Activated CD4-positive, alpha-beta T cell treated with anti-CD3 and anti-CD28 coated beads, Interleukin-2, amount 50 U/mL, for 4 hours (primary cell): Measurements from ENCODE around the gene SERTAD4.
"Not testable (repeated sequence)": the region's sequence is repeated elsewhere in the genome, so short reads cannot be mapped to it uniquely, and the experiment has no call there.

ENCODE experiments used
- DNase-seq, 2 experiments: peaks; one replicate each; pipeline ENCODE4 v3.0.0-alpha.2; 2020

SERTAD4 gene

DNA sequence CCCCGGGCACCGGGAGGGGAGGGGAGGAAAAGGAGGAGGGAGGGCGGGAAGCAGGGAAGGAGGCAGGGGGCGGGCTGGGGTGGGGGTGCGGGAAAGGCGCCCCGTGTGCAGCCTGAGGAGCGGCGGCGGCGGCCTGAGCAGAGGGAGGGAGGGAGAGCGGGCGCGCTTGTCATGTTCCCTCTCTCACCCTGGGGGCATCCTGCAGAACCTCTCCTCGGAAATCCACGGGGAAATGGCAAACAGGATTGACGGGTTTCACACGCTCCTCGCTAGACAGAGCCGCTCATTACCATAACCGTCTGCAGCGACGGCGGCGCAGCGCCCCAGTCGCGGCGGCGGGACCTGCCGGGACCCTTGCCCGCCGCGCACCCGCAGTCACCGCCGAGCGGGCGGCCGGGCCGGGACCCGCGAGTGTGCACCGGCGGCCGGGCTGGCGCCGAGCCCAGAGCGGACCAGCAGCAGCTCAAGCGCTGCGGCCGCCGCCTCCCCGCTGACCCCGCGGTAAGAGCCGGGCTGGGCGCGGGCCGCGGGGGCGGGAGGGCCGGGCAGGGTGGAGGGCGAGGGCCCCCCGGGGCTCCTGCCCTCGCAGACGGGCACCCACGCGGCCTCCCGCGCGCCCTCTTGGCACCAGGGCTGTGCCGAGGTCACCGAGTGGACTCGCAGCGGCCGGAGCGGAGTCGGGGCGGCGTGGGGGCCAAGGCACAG, at the start of gene SERTAD4:
SERTAD4 (plus strand) TSS at position 286 of the 705 bp plus-strand sequence. CDS start 5,165 bp downstream, outside the sequence.
- DNase-seq = no peak

DNA sequence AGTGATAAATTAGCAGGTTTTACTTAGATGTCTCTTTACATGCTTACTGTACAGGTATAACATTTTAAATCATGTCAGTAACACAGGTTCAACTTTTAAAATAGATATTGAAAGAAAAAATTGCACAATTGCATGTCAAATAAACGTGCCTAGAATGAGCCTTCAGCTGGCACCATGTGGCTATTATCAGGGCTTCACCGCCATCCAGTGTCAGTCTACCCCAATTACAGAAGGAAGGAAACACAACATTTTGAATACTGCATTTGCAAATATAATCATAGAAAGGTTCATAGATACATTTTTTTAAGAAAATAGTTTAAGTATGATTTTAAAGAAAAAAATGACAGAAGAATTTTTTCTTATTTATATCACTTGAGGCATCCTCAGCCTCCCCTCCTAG, 47.5 kb upstream of the SERTAD4 start:
- DNase-seq = no peak

DNA sequence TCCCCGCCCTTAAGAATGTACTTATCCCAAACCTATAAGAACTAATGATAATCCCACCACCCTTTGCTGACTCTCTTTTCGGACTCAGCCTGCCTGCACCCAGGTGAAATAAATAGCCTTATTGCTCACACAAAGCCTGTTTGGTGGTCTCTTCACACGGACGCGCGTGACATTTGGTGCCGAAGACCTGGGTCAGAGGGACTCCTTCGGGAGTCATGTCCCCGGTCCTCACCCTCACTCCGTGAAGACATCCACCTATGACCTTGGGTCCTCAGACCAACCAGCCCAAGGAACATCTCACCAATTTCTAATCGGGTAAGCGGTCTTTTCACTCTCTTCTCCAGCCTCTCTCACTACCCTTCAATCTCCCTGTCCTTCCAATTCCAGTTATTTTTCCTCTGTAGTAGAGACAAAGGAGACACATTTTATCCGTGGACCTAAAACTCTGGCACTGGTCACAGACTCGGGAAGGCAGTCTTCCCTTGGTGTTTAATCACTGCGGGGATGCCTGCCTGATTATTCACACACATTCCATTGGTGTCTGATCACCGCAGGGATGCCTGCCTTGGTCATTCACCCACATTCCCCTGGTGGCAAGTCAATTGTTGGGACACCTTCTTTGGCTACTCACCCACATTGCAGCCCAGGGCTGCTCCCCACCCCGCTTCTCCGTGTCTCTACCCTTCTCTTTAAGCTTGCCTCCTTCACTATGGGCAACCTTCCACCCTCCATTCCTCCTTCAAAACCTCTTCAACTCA, 44.6 kb upstream of the SERTAD4 start:
- not testable (repeated sequence) for DNase-seq

DNA sequence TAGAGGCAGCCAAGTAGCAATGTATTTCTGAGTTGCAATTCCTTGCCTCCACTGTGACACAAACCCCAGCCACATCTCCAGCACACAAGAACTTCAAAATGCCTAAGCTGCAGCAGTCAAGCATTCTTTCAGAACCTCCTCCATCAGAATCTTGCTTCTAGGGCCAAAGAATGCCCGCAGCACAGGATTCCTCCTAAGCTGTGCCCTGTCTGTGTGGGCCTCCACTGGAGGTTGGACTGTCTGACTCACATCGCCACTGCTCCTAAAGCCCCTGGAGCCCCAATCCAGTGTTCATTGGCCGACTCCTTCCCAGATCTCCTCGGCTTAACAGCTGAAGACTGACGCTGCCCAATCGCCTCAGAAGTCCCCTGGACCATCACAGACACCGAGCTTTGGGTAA, 43.2 kb upstream of the SERTAD4 start:
- DNase-seq = no peak

DNA sequence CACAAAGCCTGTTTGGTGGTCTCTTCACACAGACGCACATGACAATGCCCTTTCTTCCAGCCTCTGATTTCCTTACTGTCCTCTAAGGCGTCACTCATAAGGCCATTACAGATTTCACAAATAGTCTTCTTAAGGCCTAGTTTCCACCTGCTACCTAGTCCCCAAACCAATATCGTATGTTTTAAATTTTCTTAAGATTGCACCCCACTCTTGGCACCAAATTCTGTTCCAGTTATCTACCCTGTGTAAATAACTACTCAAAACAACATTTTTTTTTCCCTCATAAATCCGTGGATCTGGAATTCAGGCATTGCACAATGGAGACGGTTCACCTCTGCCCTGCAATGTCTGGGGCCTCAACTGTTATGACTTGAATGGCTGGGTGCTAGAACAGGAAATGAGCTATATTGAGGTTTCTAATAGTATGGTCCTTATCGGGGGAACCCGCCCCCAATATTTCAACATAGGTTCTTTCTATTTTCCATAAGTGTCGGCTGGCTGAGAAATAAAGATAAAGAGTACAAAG, 36.9 kb upstream of the SERTAD4 start:
- DNase-seq = no peak

DNA sequence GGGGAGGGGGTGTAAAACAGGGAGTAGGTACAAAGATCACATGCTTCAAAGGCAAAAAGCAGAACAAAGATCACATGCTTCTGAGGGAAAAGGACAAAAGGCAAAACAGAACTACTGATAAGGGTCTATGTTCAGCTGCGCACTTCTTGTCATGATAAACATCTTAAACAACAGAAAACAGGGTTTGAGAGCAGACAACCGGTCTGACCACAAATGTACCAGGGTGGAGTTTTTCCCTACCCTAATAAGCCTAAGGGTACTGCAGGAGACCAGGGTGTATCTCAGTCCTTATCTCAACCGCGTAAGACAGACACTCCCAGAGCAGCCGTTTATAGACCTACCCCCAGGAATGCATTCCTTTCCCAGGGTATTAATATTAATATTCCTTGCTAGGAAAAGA, 36.3 kb upstream of the SERTAD4 start:
- not testable (repeated sequence) for DNase-seq

DNA sequence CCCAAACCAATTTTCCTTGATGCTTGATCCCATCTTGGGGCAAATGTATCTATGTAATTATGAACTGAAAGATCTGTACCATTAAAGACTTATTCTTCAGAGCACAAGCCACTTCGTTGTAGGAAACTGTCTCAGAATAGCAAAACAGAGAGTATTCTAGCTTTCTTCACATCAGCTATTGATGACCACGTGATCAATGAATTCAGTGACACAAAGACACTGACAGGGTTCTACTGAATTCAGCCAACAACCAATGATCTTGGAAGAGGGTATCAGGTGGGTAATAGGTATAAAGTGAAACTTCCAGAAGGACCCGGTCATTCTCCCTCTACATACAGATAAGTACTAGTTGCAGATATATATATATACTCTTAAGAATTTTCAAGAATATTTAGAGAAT, 33.8 kb upstream of the SERTAD4 start:
- DNase-seq = no peak

DNA sequence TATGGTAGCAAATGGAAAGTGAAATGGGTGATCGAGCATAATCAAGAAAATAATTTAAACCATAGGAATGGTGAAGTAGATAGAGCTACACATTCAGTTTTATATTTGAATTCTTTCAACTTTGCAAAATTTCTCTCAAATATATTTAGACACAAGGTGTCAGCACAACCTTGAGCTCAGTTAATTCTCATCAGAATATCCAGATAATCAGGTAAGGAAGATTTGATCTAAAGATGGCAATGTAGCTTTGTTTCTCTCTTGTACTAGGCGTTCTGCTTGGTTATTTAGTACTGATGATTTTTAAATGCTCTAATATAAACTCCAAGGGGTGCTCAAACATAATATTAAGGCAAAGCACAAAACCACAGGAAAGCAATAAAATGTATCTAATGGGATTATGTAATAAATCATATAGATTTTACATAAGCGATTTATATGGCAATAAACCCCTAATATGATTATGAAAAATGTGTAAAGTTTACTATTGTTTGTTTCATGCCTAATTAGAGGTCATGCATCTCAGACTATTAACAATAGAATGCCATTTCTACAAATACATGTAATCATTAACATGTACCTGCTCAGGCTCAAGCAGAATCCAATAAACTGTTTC, 32.4 kb upstream of the SERTAD4 start:
- no peak for DNase-seq

DNA sequence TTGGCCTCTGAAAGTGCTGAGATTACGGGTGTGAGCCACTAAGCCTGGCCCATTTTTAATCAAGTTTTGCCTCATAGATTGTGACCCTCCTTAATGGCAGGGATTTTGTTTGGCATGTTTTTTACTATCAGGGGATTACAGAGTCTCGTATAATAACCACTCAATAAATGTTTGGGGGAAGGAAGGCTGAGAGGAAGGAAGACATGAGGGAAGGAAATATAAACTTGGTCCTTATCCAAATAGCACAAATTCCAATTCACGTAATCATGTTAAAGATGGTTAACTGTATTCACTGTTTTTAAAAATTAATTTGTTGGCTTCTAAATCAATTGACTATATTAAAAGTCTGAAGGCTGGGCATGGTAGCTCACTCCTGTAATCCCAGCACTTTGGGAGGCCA, 30.9 kb upstream of the SERTAD4 start:
- DNase-seq = no peak

DNA sequence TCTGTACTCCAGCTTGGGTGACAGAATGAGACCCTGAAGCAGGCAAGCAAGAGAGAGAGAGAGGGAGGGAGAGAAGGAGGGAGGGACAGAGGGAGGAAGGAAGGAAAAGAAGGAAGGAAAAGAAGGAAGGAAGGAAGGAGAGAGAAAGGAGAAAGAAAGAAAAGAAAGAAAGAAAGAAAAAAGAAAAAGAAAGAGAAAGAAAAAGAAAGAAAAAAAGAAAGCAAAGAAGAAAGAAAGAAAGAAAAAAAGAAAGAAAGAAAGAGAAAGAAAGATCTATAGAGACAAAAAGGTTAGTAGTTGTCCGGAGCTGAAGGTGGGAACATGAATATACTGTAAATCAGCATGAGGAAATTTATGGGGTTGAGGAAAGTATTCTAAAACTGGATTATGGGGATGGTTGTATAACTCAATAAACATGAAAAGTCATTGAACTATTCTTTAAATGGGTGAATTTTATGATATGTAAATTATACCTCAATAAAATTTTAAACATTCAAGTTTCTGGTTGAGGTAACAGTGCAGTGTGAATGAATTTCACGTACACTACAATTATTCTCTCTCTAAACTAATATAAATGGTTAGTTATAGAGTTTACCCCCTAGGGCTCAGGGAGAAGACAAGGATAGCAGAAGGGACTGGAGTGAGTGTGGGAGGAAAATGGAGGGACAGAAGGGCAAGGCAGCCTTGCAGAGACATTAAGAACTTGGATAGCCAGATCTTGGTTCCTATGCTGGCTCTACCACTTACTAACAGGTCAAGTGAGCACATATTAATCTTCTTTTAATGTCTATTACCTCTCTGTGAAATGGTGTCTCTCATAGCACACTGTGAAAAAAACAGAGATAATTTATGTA, 24.8 kb upstream of the SERTAD4 start:
- no peak for DNase-seq

DNA sequence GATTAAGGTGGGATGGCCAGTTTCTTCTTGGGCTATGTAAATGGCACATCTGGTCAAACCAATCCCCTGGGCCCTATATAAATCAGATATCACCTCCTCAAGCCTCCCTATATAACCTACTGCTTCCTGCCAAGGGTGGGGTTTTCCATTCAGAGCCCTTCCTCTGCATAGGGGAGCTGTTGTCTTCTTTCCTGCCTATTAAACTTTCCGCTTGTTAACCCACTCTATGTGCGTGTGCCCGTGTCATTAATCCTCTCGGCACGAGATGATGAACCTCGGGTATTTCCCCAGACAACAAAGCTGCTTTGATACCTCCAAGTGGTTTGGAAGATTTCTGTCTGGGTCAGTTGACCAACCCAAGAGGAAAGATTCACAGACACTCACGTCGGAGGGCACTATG, 19.3 kb upstream of the SERTAD4 start:
- no peak for DNase-seq

DNA sequence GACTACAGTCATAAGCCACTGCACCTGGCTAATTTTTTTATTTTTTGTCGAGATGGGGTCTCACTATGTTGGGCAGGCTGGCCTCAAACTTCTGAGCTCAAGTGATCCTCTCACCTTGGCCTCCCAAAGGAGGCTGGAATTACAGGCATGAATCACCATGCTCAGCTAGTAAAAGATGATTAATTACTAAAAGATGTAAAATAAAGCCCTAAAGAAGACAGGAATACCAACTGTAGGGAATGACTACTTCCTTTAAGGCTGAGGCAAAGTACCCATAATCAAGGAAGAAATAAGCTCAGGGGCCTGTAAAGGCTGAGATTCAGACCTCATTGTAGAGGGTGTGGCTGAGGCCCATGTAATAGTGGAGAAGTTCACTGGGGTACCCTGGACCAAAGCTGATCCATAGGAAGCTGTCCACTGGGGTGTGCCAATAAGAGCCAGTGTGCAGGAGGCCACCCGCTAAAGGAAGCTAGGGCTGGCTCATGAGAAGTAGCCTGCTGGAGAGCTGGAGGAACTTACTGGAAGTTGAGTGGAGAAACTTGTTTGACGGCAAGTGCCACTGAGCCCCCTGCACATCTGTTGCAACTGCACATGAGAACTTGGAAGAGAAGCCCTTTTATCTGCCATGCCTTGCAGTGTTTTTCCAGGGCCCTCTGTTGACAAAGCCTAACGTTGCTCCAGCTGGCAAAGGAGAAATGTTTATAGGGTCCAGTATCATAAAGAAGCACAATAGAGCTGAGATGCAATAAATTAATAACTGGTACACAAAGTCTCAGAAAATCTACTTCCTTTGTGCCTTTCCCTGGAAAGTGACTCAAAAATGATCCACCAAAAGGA, 17.8 kb upstream of the SERTAD4 start:
- no peak for DNase-seq

DNA sequence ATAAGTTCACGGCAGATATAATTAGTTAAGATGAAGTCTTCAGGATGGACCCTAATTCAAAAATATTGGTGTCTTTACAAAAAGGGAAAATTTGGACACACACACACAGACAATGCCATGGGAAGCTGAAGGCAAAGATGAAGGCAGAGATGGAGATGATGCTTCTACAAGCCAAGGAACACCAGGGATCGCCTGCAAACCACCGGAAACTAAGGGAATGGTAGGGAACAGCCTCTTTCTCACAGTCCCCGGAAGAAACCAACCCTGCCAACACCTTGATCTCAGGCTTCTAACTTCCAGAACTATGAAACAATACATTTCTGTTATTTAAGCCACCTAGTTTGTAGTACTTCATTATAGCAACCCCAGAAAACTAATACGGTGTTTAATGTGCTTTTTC, 15.1 kb upstream of the SERTAD4 start:
- no peak for DNase-seq

DNA sequence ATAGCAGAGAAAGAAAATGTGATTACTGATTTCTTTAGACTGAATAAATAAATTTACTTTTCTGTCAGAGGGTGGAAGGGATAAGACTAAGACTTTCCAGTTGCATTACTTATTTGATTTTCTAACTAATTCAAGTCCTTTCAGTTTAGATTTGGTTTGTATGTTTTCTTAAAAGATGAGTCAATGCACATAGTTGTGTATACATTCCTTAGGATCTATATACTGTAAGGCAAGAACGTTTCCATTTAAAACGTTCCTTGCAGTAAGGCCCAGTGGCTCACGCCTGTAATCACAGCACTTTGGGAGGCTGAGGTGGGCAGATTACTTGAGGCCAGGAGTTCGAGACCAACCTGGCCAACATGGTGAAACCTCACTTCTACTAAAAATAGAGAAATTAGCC, 14.5 kb upstream of the SERTAD4 start:
- no peak for DNase-seq

DNA sequence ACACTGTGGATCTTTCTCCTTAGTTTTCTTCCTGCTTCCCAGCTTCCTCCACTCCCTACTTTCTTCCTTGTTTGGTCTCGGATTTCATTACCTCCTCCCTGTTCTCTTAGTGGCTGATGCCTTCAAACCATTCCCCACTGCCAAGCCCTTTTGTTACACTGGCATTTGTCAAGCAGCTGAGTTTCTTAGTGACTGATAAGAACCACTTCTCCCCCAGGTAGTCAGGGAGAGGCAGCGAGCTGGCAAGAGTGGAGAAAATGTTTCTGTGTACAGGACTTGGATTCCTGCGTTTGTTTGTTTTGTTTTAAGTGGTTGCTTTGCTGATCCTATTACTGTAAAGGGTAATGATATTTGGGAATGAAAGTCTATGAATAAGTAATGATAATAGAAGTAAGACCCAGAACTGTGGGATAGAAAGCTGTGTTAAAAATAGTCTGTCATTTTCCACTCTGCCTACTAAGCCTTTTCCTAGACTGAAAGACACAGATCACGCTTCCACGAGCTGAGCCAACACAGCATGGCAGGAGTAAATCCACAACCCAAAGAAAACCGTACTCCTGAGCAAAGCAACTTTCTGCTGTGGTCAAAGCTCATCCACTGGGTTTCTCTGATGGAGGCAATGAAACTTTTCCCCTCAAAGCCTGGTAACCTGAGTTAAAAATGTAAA, 10.1 kb upstream of the SERTAD4 start:
- DNase-seq = no peak

DNA sequence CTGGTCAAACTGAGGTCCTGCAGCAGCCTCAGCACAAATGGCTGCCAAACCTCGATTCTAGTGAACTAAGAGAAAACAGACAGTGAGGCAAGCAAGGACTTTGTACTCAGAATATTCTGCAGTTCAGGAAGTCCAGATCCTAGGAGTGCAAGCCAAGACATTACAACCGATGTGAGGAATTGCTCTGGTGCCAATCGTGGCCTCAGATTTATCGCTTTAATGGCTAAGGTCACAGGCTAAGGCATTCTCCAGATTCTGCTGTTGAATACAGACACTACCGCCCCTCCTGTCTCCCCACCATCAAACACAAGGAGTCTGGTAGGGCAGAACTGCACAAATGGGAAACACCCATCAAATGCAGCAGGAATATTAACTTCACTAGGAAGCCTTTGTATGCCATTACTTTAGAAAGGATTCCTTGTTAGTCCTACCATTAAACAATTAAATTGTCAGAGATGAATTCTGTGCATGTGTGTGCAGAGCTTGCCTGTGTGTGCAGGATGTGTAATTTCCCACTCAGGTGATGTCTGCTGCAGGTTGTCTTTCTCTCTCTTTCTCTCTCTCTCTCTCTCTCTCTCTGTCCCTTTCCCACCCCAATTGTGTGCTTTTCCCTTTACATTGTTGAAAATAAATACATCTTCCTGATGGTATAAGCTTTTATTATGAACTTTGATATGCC, 9.2 kb upstream of the SERTAD4 start:
- DNase-seq = no peak

DNA sequence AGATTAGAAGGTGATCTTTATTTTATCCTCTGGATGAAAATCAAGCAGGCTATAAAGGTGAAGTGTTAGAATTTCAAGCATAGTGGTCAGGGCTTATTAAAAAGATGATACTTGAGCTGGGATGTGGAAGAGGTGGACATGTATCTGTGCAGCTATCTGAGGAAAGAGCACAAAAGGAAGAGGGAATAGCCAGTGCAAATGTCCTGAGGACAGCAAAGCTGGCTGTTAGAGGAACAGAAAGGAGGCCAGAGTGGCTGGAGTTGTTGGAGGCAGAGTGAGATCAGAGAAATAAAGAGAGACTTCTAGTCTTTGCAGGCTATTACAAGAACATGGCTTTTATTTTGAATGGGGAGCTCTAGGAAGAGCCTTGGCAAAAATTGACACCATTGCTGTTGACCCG, 4.4 kb upstream of the SERTAD4 start:
- no peak for DNase-seq

DNA sequence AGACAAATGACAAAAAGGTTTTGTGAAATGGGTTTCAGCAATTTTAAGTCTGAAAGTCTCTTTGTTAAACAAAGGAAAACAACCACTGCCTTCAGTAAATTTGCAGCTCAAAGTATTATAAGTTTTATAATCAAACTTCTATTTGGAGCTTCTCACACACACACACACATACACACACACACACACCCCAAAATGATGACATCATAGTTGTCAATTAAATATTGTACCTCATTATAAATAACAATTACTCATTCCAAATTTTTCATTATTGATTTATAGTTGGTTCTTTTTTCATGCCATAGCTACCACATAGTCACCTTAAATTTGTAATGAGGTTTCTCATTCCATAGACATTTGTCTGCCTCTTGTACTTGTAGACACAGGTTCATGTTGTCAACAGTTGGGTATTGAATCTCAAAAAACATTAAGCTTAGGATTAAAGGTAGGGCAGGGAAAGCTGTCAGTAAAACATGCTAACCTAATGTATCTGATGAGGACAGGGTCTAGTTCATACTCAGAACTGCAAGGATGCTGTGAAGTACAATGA, 2.4 kb upstream of the SERTAD4 start:
- DNase-seq = no peak

DNA sequence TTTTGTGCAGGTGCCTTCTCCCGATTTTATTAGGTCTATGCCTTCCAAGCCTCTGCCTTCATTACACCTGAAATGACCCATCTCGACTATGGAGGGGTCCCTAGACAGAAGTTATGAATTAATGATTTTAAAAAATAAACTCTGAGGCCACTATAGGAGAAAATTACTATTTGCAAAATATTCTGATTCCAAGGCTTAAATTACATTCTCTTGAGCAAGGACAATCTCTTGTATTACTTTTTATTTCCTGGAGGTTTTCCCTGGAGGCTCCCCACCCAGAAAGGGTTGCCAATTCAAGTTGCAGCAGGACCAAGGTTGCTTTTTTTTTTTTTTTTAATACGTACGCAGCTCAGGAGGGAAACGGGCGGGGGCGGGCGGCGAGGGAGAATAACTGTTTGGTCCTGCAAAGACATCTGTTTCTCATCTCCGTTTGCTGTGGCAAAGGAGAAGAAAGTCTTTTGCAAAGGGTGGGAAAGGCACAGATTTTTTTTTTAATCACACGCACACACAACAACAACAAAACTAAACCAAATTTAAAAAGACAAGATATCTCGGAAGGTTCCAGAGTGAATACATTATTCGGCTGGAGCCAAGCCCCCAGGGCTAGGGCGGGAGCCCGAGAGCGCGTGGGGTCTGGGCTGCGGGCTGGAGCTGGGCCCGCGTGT, 618 bp upstream of the SERTAD4 start:
- no peak for DNase-seq

DNA sequence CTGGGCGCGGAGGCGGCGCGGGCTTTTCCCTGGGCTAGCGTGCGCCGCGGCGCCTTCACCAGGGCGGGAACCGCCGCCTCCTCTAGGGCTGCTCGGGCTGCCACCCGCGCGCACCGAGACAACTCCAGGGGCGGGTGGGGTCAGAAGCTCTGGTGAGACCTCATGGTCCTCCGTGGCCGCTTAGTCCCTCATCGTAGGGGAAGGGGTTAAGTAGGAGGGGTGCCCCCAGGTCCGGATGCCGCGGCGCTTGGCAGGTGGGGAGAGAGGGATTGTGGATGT, 559 bp downstream of the SERTAD4 start:
- no peak for DNase-seq
